ENCODE data around the gene LMX1B.

Gene LMX1B

DNA sequence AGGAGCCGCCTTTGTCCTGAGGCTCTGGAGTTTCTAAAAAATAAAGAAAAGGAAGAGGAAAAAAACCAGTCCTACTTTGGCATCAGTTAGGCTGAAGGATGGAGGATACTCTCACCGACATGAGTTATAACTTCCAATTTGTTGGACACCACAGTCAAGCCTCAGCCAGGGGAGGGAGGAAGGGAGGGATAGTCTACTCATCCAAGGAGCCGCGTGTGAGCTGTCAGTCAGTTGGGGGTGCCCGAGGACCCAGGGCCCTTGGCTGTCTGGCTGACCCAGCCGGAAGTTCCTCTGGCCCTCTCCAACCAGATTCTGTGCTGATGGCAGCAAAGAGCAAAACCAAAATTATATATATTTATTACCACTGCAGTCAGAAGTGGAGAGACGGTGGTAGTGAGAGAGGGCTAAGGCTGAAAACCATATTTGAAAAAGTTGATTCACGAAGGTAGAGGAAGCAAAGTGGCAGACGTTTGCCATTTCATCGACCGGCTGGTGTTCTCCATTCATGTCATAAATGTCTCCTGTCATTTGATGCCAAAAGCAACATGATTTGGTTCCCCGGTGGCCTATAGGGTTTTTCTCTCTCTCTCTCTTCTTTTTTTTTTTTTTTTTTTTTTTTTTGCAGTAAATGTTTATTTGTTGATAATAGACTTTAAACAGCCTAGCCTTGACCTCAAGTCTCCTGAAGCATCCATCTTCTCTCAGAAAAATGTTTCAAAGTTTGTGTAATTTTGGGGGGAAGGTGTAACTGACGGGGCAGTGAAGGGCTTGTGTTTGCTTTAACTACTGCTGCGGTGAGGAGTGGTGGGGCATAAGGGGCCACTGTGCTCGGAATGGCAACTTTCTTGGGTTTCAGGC is 7.6 kb downstream of the LMX1B start:
- H3K27ac Mint-ChIP-seq: no peak overlapping the region
- ATAC-seq (no peak), DNase-seq (no peak)
- no peaks in the 10 kb centered on the region for H3K9me3 Mint-ChIP-seq
- H3K27me3 Mint-ChIP-seq: peaks cover 100% of the 10 kb centered on the region
- peaks cover 34% of the 10 kb centered on the region for H3K4me1 Mint-ChIP-seq
- H3K4me3 Mint-ChIP-seq: no peak overlapping the region

DNA sequence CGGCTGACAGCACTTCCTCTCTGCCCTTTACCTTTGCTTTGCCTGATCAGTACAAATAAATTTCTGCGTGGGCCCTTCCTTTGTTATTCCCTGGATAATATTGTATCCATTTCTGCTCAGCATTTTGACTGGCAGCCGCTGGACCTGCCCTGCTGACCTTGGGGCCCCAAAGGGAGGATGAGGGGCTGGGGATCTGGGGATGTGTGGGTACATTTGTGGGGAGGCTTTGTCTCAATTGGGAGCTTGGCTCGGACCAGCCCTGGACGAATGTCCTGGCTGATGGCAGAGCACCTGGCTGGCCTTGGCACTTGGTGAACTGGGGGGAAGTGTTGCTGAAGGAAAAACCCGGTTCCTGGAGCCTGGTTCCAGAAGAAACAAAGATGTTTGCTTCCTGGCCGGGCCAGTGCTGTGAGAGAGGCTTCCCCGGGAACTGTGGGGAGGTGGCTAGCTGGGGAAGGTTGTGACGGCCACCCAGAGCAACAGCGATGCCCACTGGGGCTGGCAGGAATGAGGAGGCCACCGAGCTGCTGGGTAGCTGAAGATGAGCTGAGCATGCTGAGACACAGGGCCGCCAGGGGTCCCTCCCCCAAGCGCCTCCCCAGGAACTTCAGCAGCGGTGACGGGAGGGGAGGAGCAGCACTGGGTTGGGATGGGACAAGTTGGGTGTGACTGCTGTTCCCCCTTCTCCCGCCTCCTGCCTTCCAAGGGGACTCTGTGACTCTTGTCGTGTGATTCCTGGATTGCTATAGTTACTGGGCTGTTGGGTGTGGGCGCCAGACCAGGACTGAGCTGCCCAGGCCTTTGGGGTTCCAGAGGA is 8.4 kb downstream of the LMX1B start:
- Mint-ChIP-seq H3K27ac (no peak overlapping the region), H3K9me3 (no peaks in the 10 kb centered on the region), H3K4me1 (peaks cover 38% of the 10 kb centered on the region), H3K4me3 (no peak overlapping the region), H3K27me3 (peaks cover 100% of the 10 kb centered on the region)
- DNase-seq (no peak), ATAC-seq (no peak)

GRCh38 chr9:126623314-126623666 is 9.6 kb downstream of the LMX1B start:
- ATAC-seq (no peak), DNase-seq (no peak)
- Mint-ChIP-seq H3K27ac (peak overlapping the region in 1 of 2 donors; percentile 59), H3K4me3 (no peak overlapping the region), H3K9me3 (no peaks in the 10 kb centered on the region), H3K27me3 (peaks cover 100% of the 10 kb centered on the region), H3K4me1 (peaks cover 34% of the 10 kb centered on the region)

DNA sequence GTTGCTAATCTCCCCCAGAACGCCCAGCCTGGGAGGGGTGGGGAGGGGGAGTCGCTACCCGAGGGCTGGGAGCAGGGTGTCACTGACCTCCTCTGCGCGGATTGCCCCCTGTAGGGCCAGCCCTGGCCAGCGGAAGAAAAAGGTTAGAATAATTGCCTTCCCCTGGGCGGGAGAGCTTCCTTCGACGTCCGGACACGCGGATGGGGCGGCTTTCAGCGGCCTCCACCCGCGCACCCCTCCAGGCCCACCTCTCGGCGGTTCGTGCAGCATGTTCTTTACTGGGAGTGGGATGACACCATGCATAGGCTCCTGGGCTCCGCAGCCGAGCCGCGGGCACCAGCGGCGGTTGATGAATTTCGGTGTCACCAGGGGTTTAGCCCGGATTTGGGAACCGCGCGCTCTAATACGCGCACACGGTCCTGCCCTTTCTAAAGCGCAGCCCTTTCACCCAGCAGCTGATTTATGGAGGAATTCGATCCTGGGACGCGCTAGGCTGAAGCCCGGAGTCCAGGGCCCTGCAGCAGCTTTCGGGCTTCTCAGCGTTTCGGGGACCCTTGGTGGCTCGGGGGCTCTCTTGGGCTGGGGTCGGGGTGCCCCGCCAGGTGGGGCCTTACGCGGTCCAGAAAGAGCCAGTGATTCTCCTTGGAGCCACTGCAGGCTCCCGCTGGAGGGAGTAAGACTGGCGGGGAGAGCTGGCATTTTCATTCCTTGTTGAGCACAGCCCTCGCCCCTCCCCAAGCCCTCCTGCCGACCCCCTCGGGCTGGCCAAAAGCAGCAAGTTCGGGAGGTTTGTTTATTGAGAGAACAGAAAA is 10.1 kb downstream of the LMX1B start:
- H3K4me3 Mint-ChIP-seq: no peak overlapping the region
- H3K9me3 Mint-ChIP-seq: no peaks in the 10 kb centered on the region
- ATAC-seq (no peak), DNase-seq (no peak)
- peaks cover 100% of the 10 kb centered on the region for H3K27me3 Mint-ChIP-seq
- H3K27ac Mint-ChIP-seq: peak overlapping the region in 1 of 2 donors; percentile 59
- H3K4me1 Mint-ChIP-seq: peaks cover 31% of the 10 kb centered on the region

- no peak for DNase-seq
- no peaks in the 10 kb centered on the region for H3K9me3 Mint-ChIP-seq
- H3K27ac Mint-ChIP-seq: no peak overlapping the region
- H3K4me1 Mint-ChIP-seq: peaks cover 31% of the 10 kb centered on the region
- ATAC-seq: no peak
- H3K4me3 Mint-ChIP-seq: no peak overlapping the region
- H3K27me3 Mint-ChIP-seq: peaks cover 100% of the 10 kb centered on the region
These were observed 10.7 kb downstream of the LMX1B start for GRCh38 chr9:126624479-126624826.

- Mint-ChIP-seq H3K9me3 (no peaks in the 10 kb centered on the region), H3K4me3 (peak overlapping the region; percentile 42 to 59), H3K4me1 (peaks cover 31% of the 10 kb centered on the region), H3K27me3 (peaks cover 100% of the 10 kb centered on the region), H3K27ac (no peak overlapping the region)
- DNase-seq: no peak
- no peak for ATAC-seq
These were observed 11.2 kb downstream of the LMX1B start for GRCh38 chr9:126624912-126625311.

GRCh38 chr9:126625329-126626126 is 11.8 kb downstream of the LMX1B start:
- Mint-ChIP-seq H3K27ac (no peak overlapping the region), H3K4me1 (peaks cover 31% of the 10 kb centered on the region), H3K27me3 (peaks cover 100% of the 10 kb centered on the region), H3K9me3 (no peaks in the 10 kb centered on the region), H3K4me3 (peak overlapping the region; percentile 80 to 82)
- no peak for ATAC-seq
- peak in 1 of 2 donors; percentile 22 for DNase-seq

DNA sequence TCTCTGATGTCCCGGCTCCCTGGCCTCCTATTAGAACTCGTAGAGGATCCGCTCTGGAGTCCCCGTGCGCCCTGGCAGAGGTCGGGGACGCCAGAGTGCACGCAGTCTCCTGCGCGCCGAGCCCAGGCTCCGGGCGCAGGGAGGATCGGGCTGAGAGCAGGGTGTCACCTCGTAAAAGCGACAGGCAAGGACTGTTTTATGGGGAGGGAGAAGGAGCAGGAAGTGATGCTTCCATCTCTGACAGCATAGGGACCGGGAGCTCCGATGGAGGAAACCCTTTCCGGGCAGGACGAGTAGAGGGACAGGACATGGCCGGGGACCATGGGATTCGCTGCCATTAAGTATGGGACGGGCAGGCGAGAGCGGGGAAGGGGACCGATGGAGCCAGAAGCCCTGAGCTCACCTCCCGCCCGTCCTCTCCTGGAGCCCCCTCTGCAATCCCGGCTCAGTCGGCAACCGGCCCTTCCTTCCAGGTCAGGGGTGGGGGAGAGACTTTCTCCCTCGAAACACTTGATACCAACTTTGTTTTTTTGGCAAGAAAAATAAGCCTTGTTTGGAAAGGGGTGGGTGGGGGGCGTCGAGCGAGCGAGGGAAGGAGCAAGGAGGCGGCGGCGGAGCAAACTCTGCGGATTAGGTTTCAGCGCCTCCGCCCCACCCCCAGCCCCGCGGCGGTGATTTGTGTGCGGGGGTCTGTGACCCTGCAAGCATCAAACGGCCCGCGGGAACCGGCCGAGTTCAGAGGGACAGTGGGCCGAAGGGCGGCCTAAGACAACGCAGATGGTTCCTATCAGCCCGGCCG is 12.6 kb downstream of the LMX1B start:
- DNase-seq (no peak), ATAC-seq (peak; percentile 47)
- H3K27me3 Mint-ChIP-seq: peaks cover 100% of the 10 kb centered on the region
- peaks cover 31% of the 10 kb centered on the region for H3K4me1 Mint-ChIP-seq
- no peaks in the 10 kb centered on the region for H3K9me3 Mint-ChIP-seq
- peak overlapping the region in 1 of 2 donors; percentile 9 for H3K27ac Mint-ChIP-seq
- peak overlapping the region; percentile 80 to 82 for H3K4me3 Mint-ChIP-seq

DNA sequence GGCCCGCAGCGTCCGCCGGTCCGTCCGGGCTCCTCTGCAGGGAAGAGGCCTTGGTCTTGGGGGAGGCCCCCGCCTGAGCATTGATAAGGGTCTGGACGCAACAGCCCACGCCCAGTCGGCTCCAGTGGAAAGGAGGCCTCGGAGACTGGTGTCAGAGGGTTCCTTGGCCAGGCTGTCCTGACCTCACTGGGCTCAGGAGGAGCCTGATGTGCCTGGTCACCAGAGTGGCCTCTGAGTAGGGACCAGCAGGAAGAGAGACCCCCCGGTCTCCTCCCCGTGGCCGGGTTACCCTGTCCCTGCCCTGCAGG is 13.2 kb downstream of the LMX1B start:
- no peak overlapping the region for H3K4me3 Mint-ChIP-seq
- H3K9me3 Mint-ChIP-seq: no peaks in the 10 kb centered on the region

DNA sequence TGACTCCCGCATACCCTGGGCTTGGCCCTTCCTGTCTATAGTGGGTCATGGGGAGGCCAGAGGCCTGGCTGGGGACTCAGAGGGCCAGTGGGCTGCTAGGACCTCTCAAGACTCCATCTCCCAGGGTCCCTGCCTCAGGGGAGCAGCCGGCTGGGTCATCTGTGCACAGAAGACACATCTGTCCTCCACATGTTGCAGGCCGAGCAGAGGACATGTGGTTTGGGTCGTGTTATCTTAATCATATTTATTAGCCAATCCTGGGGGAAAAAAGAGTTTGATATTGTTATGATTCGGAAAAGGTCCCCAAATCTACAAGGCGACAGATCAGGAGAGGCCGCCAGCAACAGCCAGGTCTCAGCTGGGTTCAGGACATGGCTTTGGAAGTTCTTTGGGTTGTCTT is 14.4 kb downstream of the LMX1B start:
- Mint-ChIP-seq H3K27me3 (peaks cover 100% of the 10 kb centered on the region), H3K4me1 (peaks cover 25% of the 10 kb centered on the region), H3K4me3 (no peak overlapping the region), H3K27ac (no peak overlapping the region), H3K9me3 (no peaks in the 10 kb centered on the region)
- ATAC-seq (no peak), DNase-seq (no peak)

More for the DNA sequence above, 13.2 kb downstream of the LMX1B start:
- H3K27me3 Mint-ChIP-seq: peaks cover 100% of the 10 kb centered on the region
- ATAC-seq (no peak), DNase-seq (no peak)
- peaks cover 28% of the 10 kb centered on the region for H3K4me1 Mint-ChIP-seq
- no peak overlapping the region for H3K27ac Mint-ChIP-seq

DNA sequence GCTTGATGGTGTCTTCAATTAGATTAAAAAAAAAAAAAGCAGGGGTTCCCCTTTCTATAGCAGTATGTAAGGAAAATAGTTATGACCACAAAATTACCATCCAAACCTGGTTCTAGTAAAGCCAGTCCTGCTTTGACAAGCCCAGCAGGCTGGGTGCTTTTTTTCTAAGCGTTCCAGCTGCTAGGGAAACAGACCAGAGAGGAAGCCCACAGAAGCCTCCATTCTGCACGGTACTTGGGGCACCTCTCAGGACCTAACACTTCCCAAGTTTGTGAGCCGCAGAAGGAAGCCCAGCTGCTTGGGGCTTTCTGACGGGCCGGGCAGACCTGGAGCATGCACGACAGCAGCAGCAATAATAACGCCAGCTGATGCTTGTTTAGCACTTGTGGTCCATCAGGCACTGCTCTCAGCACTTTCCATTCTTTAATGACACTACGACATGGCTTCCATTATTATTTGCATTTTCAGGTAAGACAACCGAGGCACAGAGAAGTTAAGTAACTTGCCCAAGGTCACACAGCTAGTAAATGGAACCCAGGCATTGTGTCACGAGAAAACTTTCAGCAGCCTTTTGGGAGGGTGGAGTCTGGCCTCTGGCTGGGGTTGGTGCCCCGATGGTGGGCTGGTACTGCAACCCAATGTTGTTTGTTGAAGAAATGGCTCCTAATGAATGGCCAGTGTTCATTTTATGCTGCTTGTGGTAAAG is 15.4 kb downstream of the LMX1B start:
- Mint-ChIP-seq H3K27ac (peak overlapping the region in 1 of 2 donors; percentile 6), H3K9me3 (no peaks in the 10 kb centered on the region), H3K4me1 (peaks cover 21% of the 10 kb centered on the region), H3K4me3 (no peak overlapping the region), H3K27me3 (peaks cover 100% of the 10 kb centered on the region)
- ATAC-seq: no peak
- no peak for DNase-seq

DNA sequence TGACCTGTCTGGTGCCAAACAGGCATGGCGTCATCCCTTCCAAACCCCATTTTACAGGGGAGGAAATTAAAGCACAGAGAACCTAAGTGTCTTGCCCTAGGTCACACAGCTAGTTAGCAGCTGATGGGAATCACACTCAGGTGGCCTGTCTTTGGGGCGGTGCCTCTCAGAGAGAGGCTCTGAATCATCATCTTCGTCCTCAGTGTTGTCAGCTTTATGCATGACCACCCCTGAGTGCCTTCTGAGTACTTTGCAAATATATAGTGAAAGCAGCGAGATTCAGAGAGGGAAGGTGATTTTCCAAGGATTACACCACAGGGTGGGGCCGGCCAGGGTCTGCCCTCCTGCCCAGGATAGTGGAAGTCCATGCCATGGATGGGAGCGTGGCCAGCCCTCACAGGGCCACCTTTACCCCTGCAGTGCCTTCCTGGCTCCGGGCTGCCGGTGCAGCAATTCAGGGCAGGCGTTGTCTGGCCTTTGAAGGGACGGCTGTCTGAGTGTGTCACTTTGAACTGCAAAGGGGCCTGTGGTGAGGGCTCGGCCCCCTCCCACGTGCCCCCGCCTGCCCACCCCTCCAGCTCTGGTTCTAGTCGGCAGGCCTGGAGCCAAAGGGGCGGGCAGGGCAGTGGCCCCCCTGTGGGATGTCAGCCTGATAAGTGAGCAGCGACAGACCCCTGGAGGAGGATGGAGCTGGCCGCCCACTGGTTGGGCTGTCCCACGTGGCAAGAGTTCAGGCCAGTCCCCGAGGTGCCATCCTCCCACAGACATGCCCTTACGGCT is 16.9 kb downstream of the LMX1B start:
- DNase-seq: no peak
- no peak for ATAC-seq
- H3K4me1 Mint-ChIP-seq: peaks cover 11% of the 10 kb centered on the region
- H3K27ac Mint-ChIP-seq: peak overlapping the region in 1 of 2 donors; percentile 63
- H3K27me3 Mint-ChIP-seq: peaks cover 99% of the 10 kb centered on the region
- H3K4me3 Mint-ChIP-seq: no peak overlapping the region
- no peaks in the 10 kb centered on the region for H3K9me3 Mint-ChIP-seq

- Mint-ChIP-seq H3K9me3 (no peaks in the 10 kb centered on the region), H3K27ac (peak overlapping the region in 1 of 2 donors; percentile 63), H3K27me3 (peaks cover 97% of the 10 kb centered on the region), H3K4me1 (peaks cover 5% of the 10 kb centered on the region), H3K4me3 (no peak overlapping the region)
- DNase-seq (no peak), ATAC-seq (no peak)
These were observed 17.5 kb downstream of the LMX1B start for GRCh38 chr9:126631254-126631653.
